HepG2 (cell line): Measurements from ENCODE around the gene GFRA4. TPM values are rescaled to one million over a fixed set of nuclear protein-coding genes. Genes with fewer than 3 reads are reported as not detected.

ENCODE experiments used
- ARNT2 ChIP-seq: sonication (generic); formaldehyde crosslinking; IDR thresholded peaks from 2 replicates; pipeline ENCODE4 v1.8.0; 2022; ENCODE audit warnings: mild to moderate bottlenecking, low read depth, missing genetic modification reagents, moderate library complexity
- CENPT ChIP-seq: sonication (generic); formaldehyde crosslinking; IDR thresholded peaks from 2 replicates; pipeline ENCODE4 v1.8.0; 2022; ENCODE audit warnings: low read depth, mild to moderate bottlenecking, moderate library complexity, missing genetic modification reagents
- DNMT1 ChIP-seq: sonication (generic); formaldehyde crosslinking; IDR thresholded peaks from 2 replicates; pipeline ENCODE4 v1.5.1; 2020; ENCODE audit warnings: mild to moderate bottlenecking, missing genetic modification reagents
- GABPB1 ChIP-seq: IDR thresholded peaks from 2 replicates; pipeline ENCODE4 v1.6.1; 2016; ENCODE audit warnings: mild to moderate bottlenecking, missing genetic modification reagents, moderate library complexity, missing compliant biosample characterization
- GLI4 ChIP-seq: sonication (generic); formaldehyde crosslinking; IDR thresholded peaks from 2 replicates; pipeline ENCODE4 v1.5.1; 2020; ENCODE audit warnings: missing genetic modification reagents, mild to moderate bottlenecking, moderate library complexity, borderline replicate concordance
- HNRNPLL ChIP-seq: fragments of 200-400 bp; formaldehyde crosslinking; IDR thresholded peaks from 2 replicates; pipeline ENCODE4 v1.6.1; 2017; ENCODE audit warnings: mild to moderate bottlenecking, low read depth, low read length; ENCODE audit not compliant: poor library complexity, severe bottlenecking
- KDM2A ChIP-seq: sonication (generic); formaldehyde crosslinking; IDR thresholded peaks from 2 replicates; pipeline ENCODE4 v1.4.0; 2020; ENCODE audit warnings: low read depth, missing genetic modification reagents, borderline replicate concordance
- KLF15 ChIP-seq: sonication (generic); formaldehyde crosslinking; IDR thresholded peaks from 2 replicates; pipeline ENCODE4 v1.8.1; 2023; ENCODE audit warnings: borderline replicate concordance, mild to moderate bottlenecking, inconsistent platforms, missing genetic modification reagents, mixed read lengths
- MTF2 ChIP-seq: sonication (generic); formaldehyde crosslinking; IDR thresholded peaks from 2 replicates; pipeline ENCODE4 v1.5.0; 2020; ENCODE audit warnings: missing genetic modification reagents, borderline replicate concordance
- SETDB1 ChIP-seq: sonication (generic); formaldehyde crosslinking; IDR thresholded peaks from 2 replicates; pipeline ENCODE4 v1.5.1; 2020; ENCODE audit warnings: missing genetic modification reagents, mild to moderate bottlenecking, borderline replicate concordance
- ZBTB8A ChIP-seq: sonication (generic); formaldehyde crosslinking; IDR thresholded peaks from 2 replicates; pipeline ENCODE4 v1.4.0; 2020; ENCODE audit warnings: mild to moderate bottlenecking, low read depth, missing genetic modification reagents, borderline replicate concordance
- ZNF143 ChIP-seq: sonication (generic); formaldehyde crosslinking; IDR thresholded peaks from 2 replicates; pipeline ENCODE4 v1.4.0; 2020; ENCODE audit warnings: missing genetic modification reagents
- ZNF841 ChIP-seq: sonication (generic); formaldehyde crosslinking; IDR thresholded peaks from 2 replicates; pipeline ENCODE4 v1.8.1; 2023; ENCODE audit warnings: missing genetic modification reagents, borderline replicate concordance
- ZNF883 ChIP-seq: sonication (generic); formaldehyde crosslinking; IDR thresholded peaks from 2 replicates; pipeline ENCODE4 v1.5.1; 2020; ENCODE audit warnings: mild to moderate bottlenecking, missing genetic modification reagents; ENCODE audit errors: not compliant biosample characterization
- polyA plus RNA-seq, 8 experiments: library from polyadenylated mRNA; depleted of rRNA in 3 of 8; stranded (reverse) in 7 of 8; unstranded in 1 of 8; fragments of >200 nt; fragmentation: Illumina TruSeq in 4 of 8; extraction: Trizol in 4 of 8; gene quantifications; 2 replicates each; pipeline versions ENCODE4 v1.2.1 to v1.2.3, GENCODE V29; 2011 to 2016; ENCODE audit warnings: low read depth in 4 of 8, missing spikeins in 1 of 8, mixed read lengths in 1 of 8; ENCODE audit not compliant: insufficient read depth in 1 of 8
- total RNA-seq, 5 experiments: library from RNA; depleted of rRNA; stranded (reverse); fragments of >200 nt; fragmentation: Illumina TruSeq; extraction: Trizol; gene quantifications; 2 replicates each; pipeline ENCODE4 v1.2.3, GENCODE V29; 2016; ENCODE audit warnings: low read depth in 1 of 5
- TF ChIP-seq, protein P1 (sequence below): sonication (generic); formaldehyde crosslinking; IDR thresholded peaks from 2 replicates; pipeline ENCODE4 v1.5.0; 2020; ENCODE audit warnings: mild to moderate bottlenecking, missing genetic modification reagents, moderate library complexity
- TF ChIP-seq, protein P2 (sequence below): sonication (generic); formaldehyde crosslinking; IDR thresholded peaks from 2 replicates; pipeline ENCODE4 v1.4.0; 2020; ENCODE audit warnings: missing genetic modification reagents
- TF ChIP-seq, protein P3 (sequence below): sonication (generic); formaldehyde crosslinking; IDR thresholded peaks from 2 replicates; pipeline ENCODE4 v1.4.0; 2020; ENCODE audit warnings: mild to moderate bottlenecking, missing genetic modification reagents

Gene GFRA4
- total and polyA plus RNA-seq, 2 of the 13 experiments (the other 11 are each of a cell fraction or from before 2014, with no cell fraction given) = not detected

DNA sequence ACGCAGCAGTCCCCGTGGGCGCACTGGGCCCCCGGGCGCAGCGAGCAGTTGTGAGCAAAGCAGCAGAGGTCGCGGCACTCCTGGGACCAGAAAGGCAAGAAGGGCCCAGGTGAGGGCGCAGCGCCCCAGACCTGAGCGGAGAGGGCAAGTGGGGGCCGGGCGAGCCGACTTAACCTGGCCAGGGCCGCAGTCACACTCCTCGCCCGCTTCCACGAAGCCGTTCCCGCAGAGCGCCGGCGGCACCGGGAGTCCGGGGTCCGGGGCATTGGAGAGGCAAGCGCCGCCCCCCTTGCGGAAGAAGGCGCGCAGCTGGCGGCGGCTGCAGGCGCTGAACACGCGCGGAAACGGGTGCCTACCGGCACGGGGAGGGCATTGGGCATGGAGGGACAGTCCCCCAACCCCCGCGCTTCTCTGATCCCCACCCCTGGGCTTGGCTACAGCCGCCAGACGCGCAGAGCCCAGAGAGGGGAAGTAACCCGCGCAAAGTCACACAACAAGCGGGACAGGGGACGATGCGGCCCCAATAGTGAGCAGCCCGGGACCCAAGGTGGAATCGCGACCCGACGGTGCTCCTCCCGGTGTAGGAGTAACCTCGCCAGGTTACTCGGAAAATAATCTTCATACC lies 9.5 kb upstream of the GFRA4 start (continued):
- TF ChIP-seq CENPT (CRISPR knock-in tag) (no peak), ZNF841 (CRISPR knock-in tag) (no peak), GABPB1 (0 out of 2 replicates have a peak, but pooled peaks have one; percentile 24), HNRNPLL (peak; percentile 59), KDM2A (CRISPR knock-in tag) (0 out of 2 replicates have a peak, but pooled peaks have one; percentile 33), ZNF883 (CRISPR knock-in tag) (peak; percentile 22), KLF15 (CRISPR knock-in tag) (no peak), ARNT2 (CRISPR knock-in tag) (no peak), DNMT1 (CRISPR knock-in tag) (0 out of 2 replicates have a peak, but pooled peaks have one; percentile 49), SETDB1 (no peak), ZBTB8A (no peak), MTF2 (peak; percentile 85), GLI4 (CRISPR knock-in tag) (0 out of 2 replicates have a peak, but pooled peaks have one; percentile 25), ZNF143 (no peak)
- TF ChIP-seq, protein P1, sequence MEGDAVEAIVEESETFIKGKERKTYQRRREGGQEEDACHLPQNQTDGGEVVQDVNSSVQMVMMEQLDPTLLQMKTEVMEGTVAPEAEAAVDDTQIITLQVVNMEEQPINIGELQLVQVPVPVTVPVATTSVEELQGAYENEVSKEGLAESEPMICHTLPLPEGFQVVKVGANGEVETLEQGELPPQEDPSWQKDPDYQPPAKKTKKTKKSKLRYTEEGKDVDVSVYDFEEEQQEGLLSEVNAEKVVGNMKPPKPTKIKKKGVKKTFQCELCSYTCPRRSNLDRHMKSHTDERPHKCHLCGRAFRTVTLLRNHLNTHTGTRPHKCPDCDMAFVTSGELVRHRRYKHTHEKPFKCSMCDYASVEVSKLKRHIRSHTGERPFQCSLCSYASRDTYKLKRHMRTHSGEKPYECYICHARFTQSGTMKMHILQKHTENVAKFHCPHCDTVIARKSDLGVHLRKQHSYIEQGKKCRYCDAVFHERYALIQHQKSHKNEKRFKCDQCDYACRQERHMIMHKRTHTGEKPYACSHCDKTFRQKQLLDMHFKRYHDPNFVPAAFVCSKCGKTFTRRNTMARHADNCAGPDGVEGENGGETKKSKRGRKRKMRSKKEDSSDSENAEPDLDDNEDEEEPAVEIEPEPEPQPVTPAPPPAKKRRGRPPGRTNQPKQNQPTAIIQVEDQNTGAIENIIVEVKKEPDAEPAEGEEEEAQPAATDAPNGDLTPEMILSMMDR (CRISPR knock-in tag) = peak; percentile 34; the same call in 1 of the 2 replicates
- TF ChIP-seq, protein P2, sequence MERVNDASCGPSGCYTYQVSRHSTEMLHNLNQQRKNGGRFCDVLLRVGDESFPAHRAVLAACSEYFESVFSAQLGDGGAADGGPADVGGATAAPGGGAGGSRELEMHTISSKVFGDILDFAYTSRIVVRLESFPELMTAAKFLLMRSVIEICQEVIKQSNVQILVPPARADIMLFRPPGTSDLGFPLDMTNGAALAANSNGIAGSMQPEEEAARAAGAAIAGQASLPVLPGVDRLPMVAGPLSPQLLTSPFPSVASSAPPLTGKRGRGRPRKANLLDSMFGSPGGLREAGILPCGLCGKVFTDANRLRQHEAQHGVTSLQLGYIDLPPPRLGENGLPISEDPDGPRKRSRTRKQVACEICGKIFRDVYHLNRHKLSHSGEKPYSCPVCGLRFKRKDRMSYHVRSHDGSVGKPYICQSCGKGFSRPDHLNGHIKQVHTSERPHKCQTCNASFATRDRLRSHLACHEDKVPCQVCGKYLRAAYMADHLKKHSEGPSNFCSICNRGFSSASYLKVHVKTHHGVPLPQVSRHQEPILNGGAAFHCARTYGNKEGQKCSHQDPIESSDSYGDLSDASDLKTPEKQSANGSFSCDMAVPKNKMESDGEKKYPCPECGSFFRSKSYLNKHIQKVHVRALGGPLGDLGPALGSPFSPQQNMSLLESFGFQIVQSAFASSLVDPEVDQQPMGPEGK (CRISPR knock-in tag) = peak; percentile 24; the same call in 1 of the 2 replicates
- TF ChIP-seq, protein P3, sequence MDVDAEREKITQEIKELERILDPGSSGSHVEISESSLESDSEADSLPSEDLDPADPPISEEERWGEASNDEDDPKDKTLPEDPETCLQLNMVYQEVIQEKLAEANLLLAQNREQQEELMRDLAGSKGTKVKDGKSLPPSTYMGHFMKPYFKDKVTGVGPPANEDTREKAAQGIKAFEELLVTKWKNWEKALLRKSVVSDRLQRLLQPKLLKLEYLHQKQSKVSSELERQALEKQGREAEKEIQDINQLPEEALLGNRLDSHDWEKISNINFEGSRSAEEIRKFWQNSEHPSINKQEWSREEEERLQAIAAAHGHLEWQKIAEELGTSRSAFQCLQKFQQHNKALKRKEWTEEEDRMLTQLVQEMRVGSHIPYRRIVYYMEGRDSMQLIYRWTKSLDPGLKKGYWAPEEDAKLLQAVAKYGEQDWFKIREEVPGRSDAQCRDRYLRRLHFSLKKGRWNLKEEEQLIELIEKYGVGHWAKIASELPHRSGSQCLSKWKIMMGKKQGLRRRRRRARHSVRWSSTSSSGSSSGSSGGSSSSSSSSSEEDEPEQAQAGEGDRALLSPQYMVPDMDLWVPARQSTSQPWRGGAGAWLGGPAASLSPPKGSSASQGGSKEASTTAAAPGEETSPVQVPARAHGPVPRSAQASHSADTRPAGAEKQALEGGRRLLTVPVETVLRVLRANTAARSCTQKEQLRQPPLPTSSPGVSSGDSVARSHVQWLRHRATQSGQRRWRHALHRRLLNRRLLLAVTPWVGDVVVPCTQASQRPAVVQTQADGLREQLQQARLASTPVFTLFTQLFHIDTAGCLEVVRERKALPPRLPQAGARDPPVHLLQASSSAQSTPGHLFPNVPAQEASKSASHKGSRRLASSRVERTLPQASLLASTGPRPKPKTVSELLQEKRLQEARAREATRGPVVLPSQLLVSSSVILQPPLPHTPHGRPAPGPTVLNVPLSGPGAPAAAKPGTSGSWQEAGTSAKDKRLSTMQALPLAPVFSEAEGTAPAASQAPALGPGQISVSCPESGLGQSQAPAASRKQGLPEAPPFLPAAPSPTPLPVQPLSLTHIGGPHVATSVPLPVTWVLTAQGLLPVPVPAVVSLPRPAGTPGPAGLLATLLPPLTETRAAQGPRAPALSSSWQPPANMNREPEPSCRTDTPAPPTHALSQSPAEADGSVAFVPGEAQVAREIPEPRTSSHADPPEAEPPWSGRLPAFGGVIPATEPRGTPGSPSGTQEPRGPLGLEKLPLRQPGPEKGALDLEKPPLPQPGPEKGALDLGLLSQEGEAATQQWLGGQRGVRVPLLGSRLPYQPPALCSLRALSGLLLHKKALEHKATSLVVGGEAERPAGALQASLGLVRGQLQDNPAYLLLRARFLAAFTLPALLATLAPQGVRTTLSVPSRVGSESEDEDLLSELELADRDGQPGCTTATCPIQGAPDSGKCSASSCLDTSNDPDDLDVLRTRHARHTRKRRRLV (CRISPR knock-in tag) = 0 out of 2 replicates have a peak, but pooled peaks have one; percentile 44
